ENCODE data around the gene STK26. TPM values are rescaled to one million over a fixed set of nuclear protein-coding genes. Genes with fewer than 3 reads are reported as not detected.
A peak's percentile ranks its signal among the peaks of the same experiment; 100 is the strongest.
"Not testable (repeated sequence)": the region's sequence is repeated elsewhere in the genome, so short reads cannot be mapped to it uniquely, and the experiment has no call there.

The STK26 gene
- total RNA-seq, 1 experiment from 2014 or later, result 49.5 TPM

DNA sequence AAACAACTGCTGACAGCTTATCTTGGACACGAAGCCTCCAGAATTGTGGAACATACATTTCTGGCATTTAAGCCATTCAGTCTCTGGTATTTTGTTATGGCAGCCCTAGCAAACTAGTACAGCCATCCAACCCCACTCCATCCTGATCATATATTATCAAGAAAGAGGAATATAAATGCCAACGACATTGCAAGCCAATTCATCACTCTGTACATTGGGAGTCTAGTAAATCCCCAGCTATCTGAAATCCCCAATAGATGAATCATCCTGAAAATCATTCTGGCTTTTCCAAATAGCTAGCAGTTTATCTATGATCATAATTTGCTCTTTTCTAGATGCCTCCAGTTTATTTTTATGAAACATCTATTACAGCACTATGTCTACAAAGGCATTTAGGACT is 63.6 kb downstream of the STK26 start:
- no peak overlapping the region for H3K4me2 ChIP-seq (ENCODE audit: low read depth, low read length, poor library complexity, severe bottlenecking)
- H3K27ac ChIP-seq (ENCODE audit: low read length), result no peak overlapping the region
- no peak for DNase-seq
- H3K79me2 ChIP-seq (ENCODE audit: low read length), result no peaks in the 10 kb centered on the region
- no peaks in the 10 kb centered on the region for H3K36me3 ChIP-seq (ENCODE audit: insufficient read depth, low read length)
- no peaks in the 10 kb centered on the region for H3K9me2 ChIP-seq (replicated peaks; ENCODE audit: insufficient read depth, low read length)
- no peaks in the 10 kb centered on the region for H3K27me3 ChIP-seq (ENCODE audit: low read length)
- no peak overlapping the region for H3K9ac ChIP-seq (ENCODE audit: low read length)
- H3K9me3 ChIP-seq (ENCODE audit: low read length), result no peaks in the 10 kb centered on the region
- H3K4me1 ChIP-seq (ENCODE audit: low read length), result peaks cover 2% of the 10 kb centered on the region; the same call in 1 of the 2 replicates
- no peaks in the 10 kb centered on the region for H4K20me1 ChIP-seq (ENCODE audit: insufficient read depth, low read depth, low read length)
- no peak overlapping the region for H3K4me3 ChIP-seq (ENCODE audit: low read length)
- no peak overlapping the region for H2AFZ ChIP-seq (ENCODE audit: low read length)

DNA sequence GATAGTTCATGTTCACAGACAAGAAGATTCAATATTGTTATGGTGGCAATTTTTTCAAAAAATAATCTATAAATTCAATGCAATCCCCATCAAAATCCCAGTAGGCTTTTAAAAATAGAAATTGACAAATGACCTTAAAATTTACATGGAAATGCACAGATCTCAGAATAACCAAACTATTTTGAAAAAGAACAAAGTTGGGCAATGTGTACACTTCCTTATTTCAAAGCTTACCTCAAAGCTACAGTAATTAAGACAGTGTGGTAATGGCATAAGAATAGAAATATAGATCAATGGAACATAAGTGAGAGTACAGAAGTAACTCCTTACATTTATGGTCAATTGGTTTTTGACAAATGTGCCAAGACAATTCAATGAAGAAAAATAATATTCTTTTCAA is 65.8 kb downstream of the STK26 start:
- no peaks in the 10 kb centered on the region for H3K9me2 ChIP-seq (replicated peaks; ENCODE audit: insufficient read depth, low read length)
- no peak overlapping the region for H3K4me2 ChIP-seq (ENCODE audit: low read depth, low read length, poor library complexity, severe bottlenecking)
- H3K27me3 ChIP-seq (ENCODE audit: low read length), result no peaks in the 10 kb centered on the region
- H3K79me2 ChIP-seq (ENCODE audit: low read length), result no peaks in the 10 kb centered on the region
- no peaks in the 10 kb centered on the region for H3K9me3 ChIP-seq (ENCODE audit: low read length)
- H4K20me1 ChIP-seq (ENCODE audit: insufficient read depth, low read depth, low read length), result no peaks in the 10 kb centered on the region
- H3K36me3 ChIP-seq (ENCODE audit: insufficient read depth, low read length), result no peaks in the 10 kb centered on the region
- peaks cover 2% of the 10 kb centered on the region; the same call in 1 of the 2 replicates for H3K4me1 ChIP-seq (ENCODE audit: low read length)
- no peak overlapping the region for H3K27ac ChIP-seq (ENCODE audit: low read length)
- DNase-seq, result no peak
- no peak overlapping the region for H3K9ac ChIP-seq (ENCODE audit: low read length)
- H2AFZ ChIP-seq (ENCODE audit: low read length), result no peak overlapping the region
- H3K4me3 ChIP-seq (ENCODE audit: low read length), result no peak overlapping the region

DNA sequence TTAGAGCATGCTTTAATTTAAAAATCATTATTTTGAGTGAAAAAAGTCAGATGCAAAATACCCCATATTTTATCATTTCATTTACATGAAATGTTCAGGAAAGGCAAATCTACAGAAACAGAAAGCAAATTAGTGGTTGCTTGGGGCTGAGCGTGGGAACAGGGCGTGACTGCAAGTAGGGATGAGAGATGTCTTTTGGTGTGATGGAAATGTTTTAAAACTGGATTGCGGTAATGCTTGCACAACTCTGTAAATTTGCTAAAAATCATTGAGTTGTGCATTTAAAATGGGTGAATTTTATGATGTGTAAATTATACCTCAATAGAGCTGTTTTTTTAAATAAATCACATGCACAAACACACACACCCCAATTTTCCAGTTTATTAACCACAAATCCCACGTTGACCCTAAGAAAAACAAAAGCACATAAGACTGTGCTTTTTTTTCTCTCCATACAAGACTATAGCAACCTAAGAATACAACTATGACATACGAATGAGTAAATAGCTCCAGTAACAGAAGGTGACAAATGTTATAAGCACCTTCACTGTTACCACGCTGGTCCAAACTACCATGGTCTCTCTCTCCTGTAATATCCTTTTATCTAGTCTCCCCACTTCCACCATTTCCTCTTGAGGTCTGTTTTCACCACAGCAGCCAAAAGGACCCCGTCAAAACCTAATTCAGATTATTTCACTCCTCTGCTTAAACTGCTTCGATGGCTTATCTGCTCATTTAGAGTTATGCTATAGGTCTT is 67.5 kb downstream of the STK26 start:
- Histone ChIP-seq H3K4me3 (ENCODE audit: low read length) (no peak overlapping the region), H3K9ac (ENCODE audit: low read length) (no peak overlapping the region), H3K27ac (ENCODE audit: low read length) (no peak overlapping the region), H2AFZ (ENCODE audit: low read length) (no peak overlapping the region), H4K20me1 (ENCODE audit: insufficient read depth, low read depth, low read length) (no peaks in the 10 kb centered on the region), H3K4me1 (ENCODE audit: low read length) (peaks cover 2% of the 10 kb centered on the region; the same call in 1 of the 2 replicates), H3K9me2 (replicated peaks; ENCODE audit: insufficient read depth, low read length) (no peaks in the 10 kb centered on the region), H3K9me3 (ENCODE audit: low read length) (no peaks in the 10 kb centered on the region), H3K27me3 (ENCODE audit: low read length) (no peaks in the 10 kb centered on the region), H3K79me2 (ENCODE audit: low read length) (no peaks in the 10 kb centered on the region), H3K36me3 (ENCODE audit: insufficient read depth, low read length) (no peaks in the 10 kb centered on the region), H3K4me2 (ENCODE audit: low read depth, low read length, poor library complexity, severe bottlenecking) (no peak overlapping the region)
- peak; percentile 38 for DNase-seq

DNA sequence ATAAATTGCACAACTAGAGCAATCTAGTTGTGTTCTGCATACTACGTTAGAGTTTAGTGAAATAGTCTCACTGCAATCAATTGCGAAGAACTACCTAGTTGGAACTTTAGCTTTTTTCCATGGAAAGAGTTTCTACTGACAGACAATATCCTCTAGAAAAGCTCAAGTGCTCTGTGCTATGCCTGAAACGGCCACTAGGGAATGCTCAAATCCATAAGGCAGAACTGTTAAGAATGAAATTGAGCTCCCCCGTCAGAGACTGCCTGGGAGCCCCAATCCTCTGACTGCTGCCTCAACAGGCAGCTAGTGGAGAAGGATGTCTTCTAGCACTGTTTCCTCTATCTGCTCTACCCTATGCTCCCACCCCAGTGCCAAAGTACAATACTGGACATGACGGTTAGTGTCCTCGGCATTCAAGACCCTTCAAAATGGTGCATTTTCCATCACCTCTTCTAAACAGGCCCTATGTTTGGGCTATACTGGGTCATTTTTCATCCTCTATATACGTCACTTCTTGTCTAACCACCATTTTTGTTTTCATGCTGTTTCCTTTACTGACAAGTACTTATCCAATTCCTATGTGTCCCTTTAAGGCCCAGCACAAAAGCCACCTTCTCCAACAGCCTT is 69.5 kb downstream of the STK26 start:
- peak; percentile 81 for DNase-seq
- no peak overlapping the region for H3K9ac ChIP-seq (ENCODE audit: low read length)
- H3K9me2 ChIP-seq (replicated peaks; ENCODE audit: insufficient read depth, low read length), result no peaks in the 10 kb centered on the region
- no peaks in the 10 kb centered on the region for H3K79me2 ChIP-seq (ENCODE audit: low read length)
- H3K4me2 ChIP-seq (ENCODE audit: low read depth, low read length, poor library complexity, severe bottlenecking), result no peak overlapping the region
- no peak overlapping the region for H3K4me3 ChIP-seq (ENCODE audit: low read length)
- H4K20me1 ChIP-seq (ENCODE audit: insufficient read depth, low read depth, low read length), result no peaks in the 10 kb centered on the region
- H3K36me3 ChIP-seq (ENCODE audit: insufficient read depth, low read length), result no peaks in the 10 kb centered on the region
- no peaks in the 10 kb centered on the region for H3K9me3 ChIP-seq (ENCODE audit: low read length)
- no peak overlapping the region for H3K27ac ChIP-seq (ENCODE audit: low read length)
- H2AFZ ChIP-seq (ENCODE audit: low read length), result 0 out of 2 replicates have a peak overlapping the region, but pooled peaks have one; percentile 3
- peaks cover 2% of the 10 kb centered on the region; the same call in 1 of the 2 replicates for H3K4me1 ChIP-seq (ENCODE audit: low read length)
- no peaks in the 10 kb centered on the region for H3K27me3 ChIP-seq (ENCODE audit: low read length)

DNA sequence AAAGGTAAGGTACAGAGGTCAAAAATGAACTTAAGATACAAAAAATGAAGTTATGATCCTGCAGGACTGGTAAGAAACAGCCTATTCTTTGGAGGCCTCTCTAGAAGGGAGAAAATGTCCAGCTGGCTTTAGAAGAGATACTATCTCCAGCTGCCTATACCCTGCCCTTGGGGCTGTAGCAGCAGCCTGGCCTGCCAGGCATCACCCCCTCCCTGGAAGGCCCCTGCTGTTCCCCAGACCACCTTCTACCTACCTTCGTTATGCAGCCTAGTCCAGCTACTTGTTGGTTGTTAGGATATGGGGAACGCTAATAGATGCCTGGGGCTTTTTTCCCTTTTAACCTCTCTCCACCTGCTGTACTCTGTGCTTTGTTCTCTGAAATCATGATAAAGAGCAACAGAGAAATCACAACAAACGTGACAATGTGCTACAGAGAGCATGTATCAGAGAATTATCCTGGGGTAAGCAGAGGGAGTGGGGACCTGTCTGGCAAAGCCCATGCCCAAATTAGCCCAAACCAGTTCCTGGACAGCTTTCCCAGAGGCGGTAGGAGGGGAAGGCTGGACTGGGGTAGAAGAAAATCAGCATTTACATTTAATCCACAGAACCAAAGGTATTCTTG is 70.2 kb downstream of the STK26 start:
- H3K9ac ChIP-seq (ENCODE audit: low read length), result no peak overlapping the region
- H2AFZ ChIP-seq (ENCODE audit: low read length), result no peak overlapping the region
- H3K4me1 ChIP-seq (ENCODE audit: low read length), result peaks cover 2% of the 10 kb centered on the region; the same call in 1 of the 2 replicates
- no peak for DNase-seq
- H3K4me2 ChIP-seq (ENCODE audit: low read depth, low read length, poor library complexity, severe bottlenecking), result no peak overlapping the region
- H3K79me2 ChIP-seq (ENCODE audit: low read length), result no peaks in the 10 kb centered on the region
- no peak overlapping the region for H3K27ac ChIP-seq (ENCODE audit: low read length)
- H3K27me3 ChIP-seq (ENCODE audit: low read length), result no peaks in the 10 kb centered on the region
- no peak overlapping the region for H3K4me3 ChIP-seq (ENCODE audit: low read length)
- no peaks in the 10 kb centered on the region for H3K36me3 ChIP-seq (ENCODE audit: insufficient read depth, low read length)
- H3K9me2 ChIP-seq (replicated peaks; ENCODE audit: insufficient read depth, low read length), result no peaks in the 10 kb centered on the region
- no peaks in the 10 kb centered on the region for H4K20me1 ChIP-seq (ENCODE audit: insufficient read depth, low read depth, low read length)
- no peaks in the 10 kb centered on the region for H3K9me3 ChIP-seq (ENCODE audit: low read length)

DNA sequence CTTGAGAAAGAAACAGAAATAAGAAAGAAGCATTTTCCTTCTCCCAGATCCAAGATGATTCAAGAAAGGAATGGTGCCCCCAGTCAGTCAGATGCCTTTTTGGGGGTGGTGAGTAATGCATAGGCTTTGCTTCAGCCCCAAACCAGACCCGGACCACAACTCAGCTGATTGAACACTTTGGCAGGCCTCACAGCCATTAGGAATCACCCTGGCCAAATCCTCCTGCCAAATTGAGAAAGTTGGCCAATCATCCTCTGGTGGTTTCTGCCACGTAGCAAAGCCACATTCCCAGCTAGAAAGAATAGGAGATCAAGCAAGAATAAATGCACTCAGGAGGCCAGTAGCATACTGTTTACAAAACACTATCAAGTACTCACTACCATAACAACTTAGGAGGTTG is 71.1 kb downstream of the STK26 start:
- no peak for DNase-seq
- no peak overlapping the region for H3K27ac ChIP-seq (ENCODE audit: low read length)
- H3K9me3 ChIP-seq (ENCODE audit: low read length), result no peaks in the 10 kb centered on the region
- no peaks in the 10 kb centered on the region for H3K27me3 ChIP-seq (ENCODE audit: low read length)
- H3K4me1 ChIP-seq (ENCODE audit: low read length), result peaks cover 2% of the 10 kb centered on the region; the same call in 1 of the 2 replicates
- no peak overlapping the region for H3K4me2 ChIP-seq (ENCODE audit: low read depth, low read length, poor library complexity, severe bottlenecking)
- H4K20me1 ChIP-seq (ENCODE audit: insufficient read depth, low read depth, low read length), result no peaks in the 10 kb centered on the region
- no peak overlapping the region for H2AFZ ChIP-seq (ENCODE audit: low read length)
- no peak overlapping the region for H3K9ac ChIP-seq (ENCODE audit: low read length)
- H3K79me2 ChIP-seq (ENCODE audit: low read length), result no peaks in the 10 kb centered on the region
- H3K4me3 ChIP-seq (ENCODE audit: low read length), result no peak overlapping the region
- no peaks in the 10 kb centered on the region for H3K9me2 ChIP-seq (replicated peaks; ENCODE audit: insufficient read depth, low read length)
- H3K36me3 ChIP-seq (ENCODE audit: insufficient read depth, low read length), result no peaks in the 10 kb centered on the region

DNA sequence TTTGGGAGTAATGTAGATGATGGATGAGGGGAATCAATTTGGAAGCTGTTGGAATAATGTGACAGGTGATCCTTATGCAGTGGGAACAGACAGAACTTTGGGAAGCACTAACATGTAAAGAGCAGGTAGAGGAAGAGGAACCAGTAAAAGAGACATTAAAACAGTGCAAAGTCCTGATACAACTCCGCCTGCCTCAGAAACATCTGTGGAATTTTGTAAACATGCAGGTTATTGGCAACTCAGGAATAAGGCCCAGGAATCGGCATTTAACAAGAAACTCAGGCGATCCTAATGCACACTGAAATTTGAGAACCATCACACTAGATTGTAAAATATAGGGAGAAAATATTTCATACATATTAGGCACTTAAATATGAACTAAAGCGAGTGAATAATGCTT is 75.6 kb downstream of the STK26 start:
- H3K79me2 ChIP-seq (ENCODE audit: low read length); H3K36me3 ChIP-seq (ENCODE audit: insufficient read depth, low read length); H3K9me2 ChIP-seq (replicated peaks; ENCODE audit: insufficient read depth, low read length); H3K27me3 ChIP-seq (ENCODE audit: low read length); H3K27ac ChIP-seq (ENCODE audit: low read length); H2AFZ ChIP-seq (ENCODE audit: low read length); H3K4me1 ChIP-seq (ENCODE audit: low read length); H3K4me3 ChIP-seq (ENCODE audit: low read length); H3K4me2 ChIP-seq (ENCODE audit: low read depth, low read length, poor library complexity, severe bottlenecking); H3K9me3 ChIP-seq (ENCODE audit: low read length); H4K20me1 ChIP-seq (ENCODE audit: insufficient read depth, low read depth, low read length); H3K9ac ChIP-seq (ENCODE audit: low read length); DNase-seq: not testable (repeated sequence)

DNA sequence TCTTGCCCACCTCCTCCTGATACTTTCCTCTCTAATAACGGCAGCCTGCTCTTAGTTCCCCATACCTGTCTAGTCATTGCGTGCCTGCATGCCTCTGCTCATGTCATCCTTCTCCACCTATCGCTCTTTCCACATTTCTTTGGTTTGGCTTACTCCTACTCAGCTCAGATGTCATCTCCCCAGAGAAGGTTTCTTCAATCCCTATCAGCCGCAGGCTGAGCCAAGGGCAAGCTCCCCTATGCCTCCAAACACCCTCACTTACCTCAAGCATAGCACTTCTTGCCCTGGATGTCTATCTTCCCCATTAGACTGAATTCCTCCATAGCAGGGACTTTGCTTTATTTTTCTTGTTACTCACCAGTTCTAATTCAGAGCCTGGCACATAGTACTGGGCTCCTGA is 78.1 kb downstream of the STK26 start:
- Histone ChIP-seq H3K9me3 (ENCODE audit: low read length) (no peaks in the 10 kb centered on the region), H3K9me2 (replicated peaks; ENCODE audit: insufficient read depth, low read length) (no peaks in the 10 kb centered on the region), H3K79me2 (ENCODE audit: low read length) (no peaks in the 10 kb centered on the region), H3K27ac (ENCODE audit: low read length) (no peak overlapping the region), H3K36me3 (ENCODE audit: insufficient read depth, low read length) (no peaks in the 10 kb centered on the region), H3K4me2 (ENCODE audit: low read depth, low read length, poor library complexity, severe bottlenecking) (no peak overlapping the region), H3K9ac (ENCODE audit: low read length) (no peak overlapping the region), H3K27me3 (ENCODE audit: low read length) (no peaks in the 10 kb centered on the region), H3K4me3 (ENCODE audit: low read length) (no peak overlapping the region), H3K4me1 (ENCODE audit: low read length) (no peaks in the 10 kb centered on the region), H2AFZ (ENCODE audit: low read length) (no peak overlapping the region), H4K20me1 (ENCODE audit: insufficient read depth, low read depth, low read length) (no peaks in the 10 kb centered on the region)
- no peak for DNase-seq

All from Karpas-422 (cell line).